GM18519 (cell line): ENCODE measurements around the gene GABPA.
"Not testable (repeated sequence)": the region's sequence is repeated elsewhere in the genome, so short reads cannot be mapped to it uniquely, and the experiment has no call there.

ENCODE experiments used
- ATAC-seq: cut with Tn5 transposase; IDR thresholded peaks from one replicate; pipeline ENCODE4 v1.9.1; 2021; ENCODE audit warnings: mild to moderate bottlenecking, moderate library complexity; ENCODE audit not compliant: unreplicated experiment, low FRiP score

The GABPA gene

GRCh38 chr21:25734904-25735645 lies at the start of gene GABPA, which contains the start of gene ATP5PF:
Gene GABPA (plus strand): TSS chr21:25734972. CDS start chr21:25741599, 6,627 bp downstream.
Gene ATP5PF (minus strand): TSS chr21:25734904. CDS start chr21:25729794, 5,110 bp downstream.
- ATAC-seq = peak; percentile 84

- ATAC-seq = no peak
Measured at GRCh38 chr21:25687787-25688186, 47.0 kb upstream of the GABPA start.

- no peak for ATAC-seq
Measured at GRCh38 chr21:25688275-25689155, 46.3 kb upstream of the GABPA start.

GRCh38 chr21:25689226-25689625 lies 45.5 kb upstream of the GABPA start:
- no peak for ATAC-seq

GRCh38 chr21:25691976-25692375 lies 42.8 kb upstream of the GABPA start:
- ATAC-seq = no peak

- not testable (repeated sequence) for ATAC-seq
Measured at GRCh38 chr21:25695461-25695860, 39.3 kb upstream of the GABPA start.

GRCh38 chr21:25700741-25701140 lies 34.0 kb upstream of the GABPA start:
- ATAC-seq = no peak

- ATAC-seq = no peak
Measured at GRCh38 chr21:25701529-25701928, 33.2 kb upstream of the GABPA start.

- no peak for ATAC-seq
Measured at GRCh38 chr21:25708467-25709065, 26.2 kb upstream of the GABPA start.

GRCh38 chr21:25709684-25710265 lies 25.0 kb upstream of the GABPA start:
- ATAC-seq = no peak

GRCh38 chr21:25710550-25710949 lies 24.2 kb upstream of the GABPA start:
- no peak for ATAC-seq

GRCh38 chr21:25714066-25714465 lies 20.7 kb upstream of the GABPA start:
- ATAC-seq = not testable (repeated sequence)

- no peak for ATAC-seq
Measured at GRCh38 chr21:25717491-25718147, 17.2 kb upstream of the GABPA start.

- ATAC-seq = no peak
Measured at GRCh38 chr21:25721987-25722386, 12.8 kb upstream of the GABPA start.

GRCh38 chr21:25722631-25723030 lies 12.1 kb upstream of the GABPA start:
- no peak for ATAC-seq

- no peak for ATAC-seq
Measured at GRCh38 chr21:25732091-25732760, 2.5 kb upstream of the GABPA start.

- peak; percentile 16 for ATAC-seq
Measured at GRCh38 chr21:25733859-25734653, 716 bp upstream of the GABPA start.

- peak; percentile 0 for ATAC-seq
Measured at GRCh38 chr21:25734654-25734903, 193 bp upstream of the GABPA start.
